ENCODE results near the gene RASAL2.

DNA sequence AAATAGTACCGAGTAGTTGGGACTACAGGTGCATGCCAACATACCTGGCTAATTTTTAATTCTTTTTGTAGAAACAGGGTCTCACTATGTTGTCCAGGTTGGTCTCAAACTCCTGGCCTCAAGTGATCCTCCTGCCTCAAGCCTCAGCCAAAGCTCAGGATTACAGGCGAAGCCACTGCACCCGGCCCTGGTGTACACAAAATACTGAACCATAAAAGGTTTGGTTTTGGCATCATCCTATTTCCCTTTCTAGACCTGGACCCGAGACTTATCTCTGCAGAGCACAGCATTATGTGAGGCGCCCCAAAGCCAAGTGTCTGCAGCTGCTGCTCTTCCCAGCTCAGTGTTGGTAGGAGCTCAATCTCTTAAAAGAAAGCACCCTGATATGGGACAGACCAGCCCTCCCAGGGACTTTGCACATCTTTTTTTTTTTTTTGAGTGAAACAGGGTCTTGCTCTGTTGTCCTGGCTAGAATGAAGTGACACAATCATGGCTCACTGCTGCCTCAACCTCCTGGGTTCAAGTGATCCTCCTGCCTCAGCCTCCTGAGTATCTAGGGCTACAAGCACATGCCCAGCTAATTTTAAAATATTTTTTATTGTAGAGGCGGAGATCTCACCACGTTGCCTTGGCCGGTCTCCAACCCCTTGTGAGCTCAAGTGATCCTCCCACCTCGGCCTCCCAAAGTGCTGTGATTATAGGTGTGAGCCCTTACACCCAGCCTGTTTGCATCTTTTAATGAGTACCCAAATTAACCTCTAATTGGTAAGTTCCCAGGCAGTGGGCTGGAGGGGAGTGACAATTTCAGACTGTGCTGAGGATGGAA is 439.4 kb downstream of the RASAL2 start:
- TF ChIP-seq POLR2A (IDR thresholded peaks at IDR 0.05; ENCODE audit: low read length) (no peak), GATA1 (IDR thresholded peaks at IDR 0.05; ENCODE audit: low read depth, low read length) (no peak)

Data from erythroblast (primary cell).